HCT116 (cell line): ENCODE data around the gene ACOX3. TPM values are rescaled to one million over a fixed set of nuclear protein-coding genes. Genes with fewer than 3 reads are reported as not detected.

Experiments
- ATAC-seq: fragments of 200-7000 bp; cut with Tn5 transposase; 2 replicates; pipeline ENCODE4 v1.9.1; 2020; ENCODE audit warnings: mild to moderate bottlenecking, moderate library complexity
- BruUV-seq: library from RNA; stranded (reverse); fragments of 400-500 nt; replicated peaks from 2 replicates; lab custom pipeline; 2021; lab: Mats Ljungman, UMichigan
- CTCF ChIA-PET: fragments of 300-600 bp; sonication (Branson Sonifier 250); formaldehyde crosslinking; loops from one replicate; lab custom pipeline; 2021; ENCODE audit warnings: antibody characterized with exemption; lab: Charles Lee
- POLR2A ChIA-PET: fragments of 300-600, 350-600 bp; sonication (Branson Sonifier 250); formaldehyde crosslinking; loops from one replicate; lab custom pipeline; 2021; ENCODE audit warnings: antibody characterized with exemption; lab: Charles Lee
- RAD21 ChIA-PET, 2 experiments: fragments of 300-600 bp; sonication (Branson Sonifier 250); formaldehyde crosslinking; loops; one replicate each; lab custom pipeline; 2023; ENCODE audit warnings: low total read pairs in 2 of 2; ENCODE audit not compliant: uncharacterized antibody in 2 of 2, unreplicated experiment in 2 of 2, low non-redundant PET in 1 of 2; lab: Charles Lee
- DNase-seq: peaks from one replicate; pipeline ENCODE4 v3.0.0-alpha.2; 2010; ENCODE audit warnings: low read depth, low spot score
- H2AFZ ChIP-seq: fragments of 200-600 bp; shearing (Covaris generic), sonication (generic); 2 replicates; pipeline ENCODE4 v1.6.1; 2017; ENCODE audit warnings: low read depth, mixed run types, mixed read lengths, antibody characterized with exemption, low read length; ENCODE audit not compliant: poor library complexity, severe bottlenecking
- H3K27ac ChIP-seq: 2 replicates; pipeline ENCODE4 v1.5.1; 2012; ENCODE audit warnings: low read depth, low read length
- H3K27me3 ChIP-seq: fragments of 200-600 bp; sonication (generic); 2 replicates; pipeline ENCODE4 v1.6.1; 2016; ENCODE audit warnings: mixed run types, low read length, mixed read lengths; ENCODE audit not compliant: insufficient read depth
- H3K36me3 ChIP-seq, 2 experiments: fragments of 200-500 bp in 1 of 2; fragments of 200-600 bp in 1 of 2; sonication (Bioruptor generic) in 1 of 2; sonication (generic) in 1 of 2; 2 replicates each; pipeline versions ENCODE4 v1.5.1 to v1.6.1; 2014 to 2016; ENCODE audit warnings: low read length in 2 of 2, inconsistent platforms in 1 of 2, mixed read lengths in 1 of 2, mixed run types in 1 of 2; ENCODE audit not compliant: insufficient read depth in 2 of 2, control insufficient read depth in 1 of 2
- H3K4me1 ChIP-seq, 2 experiments: fragments of 200-600 bp in 1 of 2; sonication (generic) in 1 of 2; 2 replicates each; pipeline versions ENCODE4 v1.5.1 to v1.6.1; 2012 to 2017; ENCODE audit warnings: low read length in 2 of 2, inconsistent platforms in 1 of 2, mild to moderate bottlenecking in 1 of 2, mixed read lengths in 1 of 2, mixed run types in 1 of 2, moderate library complexity in 1 of 2; ENCODE audit not compliant: insufficient read depth in 2 of 2, control insufficient read depth in 1 of 2
- H3K4me2 ChIP-seq: fragments of 200-600 bp; sonication (generic); 2 replicates; pipeline ENCODE4 v1.6.1; 2017; ENCODE audit warnings: mixed run types, low read length, mixed read lengths
- H3K4me3 ChIP-seq, 2 experiments: fragments of 200-600 bp in 1 of 2; sonication (generic) in 1 of 2; replicated peaks in 1 of 2; 2 replicates each; pipeline ENCODE4 v1.5.1; 2011 to 2016; ENCODE audit warnings: low read length in 2 of 2, control low read depth in 1 of 2, low read depth in 1 of 2, mild to moderate bottlenecking in 1 of 2, mixed read lengths in 1 of 2, mixed run types in 1 of 2
- H3K79me2 ChIP-seq: fragments of 200-600 bp; sonication (generic); 2 replicates; pipeline ENCODE4 v1.6.1; 2017; ENCODE audit warnings: mild to moderate bottlenecking, mixed run types, low read length, moderate library complexity, mixed read lengths; ENCODE audit not compliant: insufficient read depth
- H3K9ac ChIP-seq: fragments of 200-600 bp; sonication (generic); 2 replicates; pipeline ENCODE4 v1.6.1; 2016; ENCODE audit warnings: low read length, mixed read lengths
- H3K9me2 ChIP-seq: fragments of 200-600 bp; sonication (generic), shearing (Covaris generic); 2 replicates; pipeline ENCODE4 v1.6.1; 2017; ENCODE audit warnings: mixed run types, mild to moderate bottlenecking, moderate library complexity; ENCODE audit not compliant: insufficient read depth
- H3K9me3 ChIP-seq, 2 experiments: fragments of 200-500 bp in 1 of 2; fragments of 200-600 bp in 1 of 2; sonication (Bioruptor generic) in 1 of 2; sonication (generic) in 1 of 2; 2 replicates each; pipeline ENCODE4 v1.6.1; 2014 to 2017; ENCODE audit warnings: low read length in 2 of 2, mixed read lengths in 2 of 2, inconsistent platforms in 1 of 2, low read depth in 1 of 2, mild to moderate bottlenecking in 1 of 2, mixed run types in 1 of 2, moderate library complexity in 1 of 2; ENCODE audit not compliant: control insufficient read depth in 1 of 2, insufficient read depth in 1 of 2
- H4K20me1 ChIP-seq: fragments of 200-600 bp; sonication (generic), shearing (Covaris generic); 2 replicates; pipeline ENCODE4 v1.6.1; 2017; ENCODE audit warnings: mixed run types, mild to moderate bottlenecking, moderate library complexity; ENCODE audit not compliant: insufficient read depth
- CEBPB ChIP-seq: IDR thresholded peaks from 2 replicates; pipeline ENCODE4 v1.6.1; 2012; ENCODE audit warnings: low read depth
- CTCF ChIP-seq, 3 experiments: fragments of 200-600 bp in 1 of 3; sonication (generic) in 1 of 3; IDR thresholded peaks in 2 of 3; conservative IDR thresholded peaks in 1 of 3; 2 replicates each; pipeline ENCODE4 v1.5.1; 2012 to 2017; ENCODE audit warnings: low read depth in 2 of 3, low read length in 2 of 3, antibody characterized with exemption in 1 of 3, borderline replicate concordance in 1 of 3, control low read depth in 1 of 3, mild to moderate bottlenecking in 1 of 3, mixed read lengths in 1 of 3, mixed run types in 1 of 3, moderate library complexity in 1 of 3; ENCODE audit not compliant: insufficient read depth in 1 of 3
- REST ChIP-seq: IDR thresholded peaks from 2 replicates; pipeline ENCODE4 v1.6.1; 2012; ENCODE audit warnings: low read depth
- SP1 ChIP-seq: IDR thresholded peaks from 2 replicates; pipeline ENCODE4 v1.6.1; 2012; ENCODE audit warnings: low read depth
- intact Hi-C: fragments of 100-400 bp; cut with micrococcal nuclease; formaldehyde crosslinking; loops from 2 replicates; pipeline ENCODE4 v1.10.0; 2022
- total RNA-seq: library from RNA; stranded (reverse); gene quantifications from one replicate; pipeline ENCODE4 v1.2.1, GENCODE V29; 2021; ENCODE audit not compliant: unreplicated experiment

ACOX3 gene
- total RNA-seq, 1 experiment from 2014 or later, result 16.9 TPM

DNA sequence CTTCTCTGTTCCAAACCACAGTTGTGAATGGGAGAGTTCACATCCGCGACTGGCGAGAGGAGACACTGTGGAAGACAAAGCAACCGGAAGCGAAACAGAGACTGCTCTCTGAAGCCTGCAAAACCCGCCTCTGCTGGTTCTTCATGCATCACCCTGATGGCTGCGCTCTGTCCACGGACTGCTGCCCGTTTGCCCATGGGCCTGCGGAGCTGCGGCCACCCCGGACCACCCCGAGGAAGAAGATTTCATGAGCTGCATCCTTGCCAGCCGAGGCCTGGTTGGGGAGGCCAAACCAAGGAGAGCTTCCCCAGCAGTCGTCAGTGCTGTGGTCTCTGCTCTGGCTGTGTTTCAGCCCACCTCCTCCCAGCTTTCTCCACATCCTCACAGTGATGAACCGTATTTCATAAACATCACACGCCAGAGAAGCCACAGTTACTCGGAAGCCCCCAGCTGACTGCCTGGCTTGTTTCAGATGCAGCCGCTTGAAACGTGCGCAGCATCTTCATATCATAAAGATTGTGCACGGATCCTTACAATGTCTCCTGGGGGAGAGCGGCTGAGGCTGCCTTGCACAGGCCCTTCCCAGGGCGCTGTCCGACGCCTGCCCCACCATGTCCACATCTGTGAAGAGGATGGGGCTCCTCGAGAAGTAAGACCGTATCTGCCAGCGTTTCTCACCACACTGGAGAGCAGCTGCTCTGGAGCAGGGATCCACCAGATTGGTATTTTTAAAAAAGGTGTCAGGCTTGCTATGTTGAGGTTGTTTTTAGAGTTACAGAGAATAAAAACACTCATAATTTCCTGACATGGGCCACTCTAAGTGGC is 35.4 kb upstream of the ACOX3 start (continued):
- TF ChIP-seq REST (no peak), CTCF (IDR thresholded peaks at IDR 0.05 in 2 of 3, conservative IDR thresholded peaks at IDR 0.05 in 1 of 3; ENCODE audit: borderline replicate concordance in 1 of 3, insufficient read depth in 1 of 3, low read depth in 2 of 3, low read length in 2 of 3) (no peak), SP1 (no peak)

GRCh38 chr4:8474856-8475255 is 34.3 kb upstream of the ACOX3 start:
- Histone ChIP-seq H3K4me2 (no peak overlapping the region), H3K27ac (no peak overlapping the region), H3K36me3 (peaks cover 0 to 8% of the 10 kb centered on the region in 2 experiments; a peak in 2 of 4 replicates), H3K9ac (no peak overlapping the region), H3K9me2 (no peaks in the 10 kb centered on the region), H4K20me1 (no peaks in the 10 kb centered on the region), H3K79me2 (no peaks in the 10 kb centered on the region), H2AFZ (no peak overlapping the region), H3K4me3 (no peak overlapping the region), H3K4me1 (no peaks in the 10 kb centered on the region), H3K27me3 (no peaks in the 10 kb centered on the region), H3K9me3 (no peaks in the 10 kb centered on the region)
- CTCF ChIA-PET, result interaction anchor here (1.2 kb wide), 1 partner anchor 72 kb away, joined by 4 read pairs; no protein-coding TSS in a partner anchor
- BruUV-seq, result no TSS peak
- RAD21 ChIA-PET, result no interaction called here
- POLR2A ChIA-PET, result no interaction called here
- intact Hi-C loops, result no loop called here
- ATAC-seq (no peak), DNase-seq (no peak)
- TF ChIP-seq CEBPB, result no peak
- TF ChIP-seq REST, result no peak
